Gastroesophageal sphincter (tissue), 3 donors: ENCODE measurements around the gene RIC8A.

ENCODE experiments used
- EP300 ChIP-seq: sonication (generic); formaldehyde crosslinking; IDR thresholded peaks from one replicate; pipeline ENCODE4 v1.6.1; 2017; ENCODE audit warnings: antibody characterized with exemption, mild to moderate bottlenecking
- POLR2A ChIP-seq, 2 donors: fragments of 450-650 bp; IDR thresholded peaks; one replicate each; pipeline ENCODE4 v1.6.1; 2017; ENCODE audit warnings: antibody characterized with exemption in 2 of 2, mild to moderate bottlenecking in 2 of 2, moderate library complexity in 1 of 2
- POLR2AphosphoS5 ChIP-seq: sonication (generic); formaldehyde crosslinking; IDR thresholded peaks from one replicate; pipeline ENCODE4 v1.6.1; 2017; ENCODE audit warnings: antibody characterized with exemption
- TF ChIP-seq, protein P1 (sequence below), 4 experiments: fragments of 200-600 bp in 2 of 4; fragments of 450-650 bp in 2 of 4; sonication (generic) in 1 of 4; IDR thresholded peaks; one replicate each; pipeline ENCODE4 v1.5.1; 2017 to 2019; ENCODE audit warnings: antibody characterized with exemption in 4 of 4, mild to moderate bottlenecking in 2 of 4, moderate library complexity in 2 of 4

GRCh38 chr11:236774-237767 is 29.6 kb downstream of the RIC8A start, which contains the start of gene PSMD13:
- TF ChIP-seq, protein P1, sequence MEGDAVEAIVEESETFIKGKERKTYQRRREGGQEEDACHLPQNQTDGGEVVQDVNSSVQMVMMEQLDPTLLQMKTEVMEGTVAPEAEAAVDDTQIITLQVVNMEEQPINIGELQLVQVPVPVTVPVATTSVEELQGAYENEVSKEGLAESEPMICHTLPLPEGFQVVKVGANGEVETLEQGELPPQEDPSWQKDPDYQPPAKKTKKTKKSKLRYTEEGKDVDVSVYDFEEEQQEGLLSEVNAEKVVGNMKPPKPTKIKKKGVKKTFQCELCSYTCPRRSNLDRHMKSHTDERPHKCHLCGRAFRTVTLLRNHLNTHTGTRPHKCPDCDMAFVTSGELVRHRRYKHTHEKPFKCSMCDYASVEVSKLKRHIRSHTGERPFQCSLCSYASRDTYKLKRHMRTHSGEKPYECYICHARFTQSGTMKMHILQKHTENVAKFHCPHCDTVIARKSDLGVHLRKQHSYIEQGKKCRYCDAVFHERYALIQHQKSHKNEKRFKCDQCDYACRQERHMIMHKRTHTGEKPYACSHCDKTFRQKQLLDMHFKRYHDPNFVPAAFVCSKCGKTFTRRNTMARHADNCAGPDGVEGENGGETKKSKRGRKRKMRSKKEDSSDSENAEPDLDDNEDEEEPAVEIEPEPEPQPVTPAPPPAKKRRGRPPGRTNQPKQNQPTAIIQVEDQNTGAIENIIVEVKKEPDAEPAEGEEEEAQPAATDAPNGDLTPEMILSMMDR (IDR thresholded peaks at IDR 0.05): no peak
- TF ChIP-seq POLR2AphosphoS5: peak; percentile 53
- TF ChIP-seq POLR2A (IDR thresholded peaks at IDR 0.05): peak; percentile 38 to 46
- TF ChIP-seq EP300: no peak
